Prostate gland (tissue), 2 donors: ENCODE data around the gene RALA. TPM values are rescaled to one million over a fixed set of nuclear protein-coding genes. Genes with fewer than 3 reads are reported as not detected.
"Not testable (repeated sequence)": the region's sequence is repeated elsewhere in the genome, so short reads cannot be mapped to it uniquely, and the experiment has no call there.

ENCODE experiments used
- DNase-seq: peaks from one replicate; pipeline ENCODE4 v3.0.0-alpha.2; 2019; ENCODE audit warnings: low spot score
- H3K27ac ChIP-seq, 2 donors: fragments of 200-600 bp; sonication (generic); 2 replicates each; pipeline ENCODE4 v1.5.1; 2017 to 2019
- H3K27me3 ChIP-seq: fragments of 200-600 bp; sonication (generic); replicated peaks from 2 replicates; pipeline ENCODE4 v1.5.1; 2019; ENCODE audit not compliant: insufficient read depth
- H3K36me3 ChIP-seq, 2 donors: fragments of 200-600 bp; sonication (generic); 1 replicate in 1 of 2; 2 replicates in 1 of 2; pipeline versions ENCODE4 v1.5.1 to v1.8.1; 2017 to 2019
- H3K4me1 ChIP-seq: fragments of 200-600 bp; sonication (generic); replicated peaks from 2 replicates; pipeline ENCODE4 v1.5.1; 2019
- H3K4me3 ChIP-seq, 2 donors: fragments of 200-600 bp; sonication (generic); 2 replicates each; pipeline ENCODE4 v1.5.1; 2017 to 2019
- H3K9me3 ChIP-seq: fragments of 200-600 bp; sonication (generic); 2 replicates; pipeline ENCODE4 v1.5.1; 2017
- CTCF ChIP-seq, 4 experiments: fragments of 200-600 bp in 2 of 4; fragments of 450-650 bp in 2 of 4; sonication (generic) in 2 of 4; IDR thresholded peaks; 1 replicate in 3 of 4; 2 replicates in 1 of 4; pipeline ENCODE4 v1.5.1; 2016 to 2019; ENCODE audit warnings: antibody characterized with exemption in 4 of 4, mild to moderate bottlenecking in 2 of 4, moderate library complexity in 2 of 4
- POLR2A ChIP-seq: fragments of 450-650 bp; IDR thresholded peaks from one replicate; pipeline ENCODE4 v1.6.1; 2016; ENCODE audit warnings: antibody characterized with exemption, mild to moderate bottlenecking
- POLR2AphosphoS5 ChIP-seq: sonication (generic); formaldehyde crosslinking; IDR thresholded peaks from one replicate; pipeline ENCODE4 v1.6.1; 2017; ENCODE audit warnings: antibody characterized with exemption
- WGBS: methylation state at CpG from one replicate; pipeline ENCODE4 v1.1.5; 2018; 5-methylcytosine and 5-hydroxymethylcytosine counted together
- intact Hi-C: fragments of 100-400 bp; cut with DNase I; formaldehyde crosslinking; loops from one replicate; pipeline ENCODE4 v1.14.2; 2022
- total RNA-seq, 2 donors: library from RNA; depleted of rRNA; stranded (reverse); fragments of >200 nt; gene quantifications; one replicate each; pipeline ENCODE4 v1.1.0, GENCODE V29; 2016

The RALA gene
- total RNA-seq, 2 donors from 2014 or later, result 11.9 to 14.7 TPM

DNA sequence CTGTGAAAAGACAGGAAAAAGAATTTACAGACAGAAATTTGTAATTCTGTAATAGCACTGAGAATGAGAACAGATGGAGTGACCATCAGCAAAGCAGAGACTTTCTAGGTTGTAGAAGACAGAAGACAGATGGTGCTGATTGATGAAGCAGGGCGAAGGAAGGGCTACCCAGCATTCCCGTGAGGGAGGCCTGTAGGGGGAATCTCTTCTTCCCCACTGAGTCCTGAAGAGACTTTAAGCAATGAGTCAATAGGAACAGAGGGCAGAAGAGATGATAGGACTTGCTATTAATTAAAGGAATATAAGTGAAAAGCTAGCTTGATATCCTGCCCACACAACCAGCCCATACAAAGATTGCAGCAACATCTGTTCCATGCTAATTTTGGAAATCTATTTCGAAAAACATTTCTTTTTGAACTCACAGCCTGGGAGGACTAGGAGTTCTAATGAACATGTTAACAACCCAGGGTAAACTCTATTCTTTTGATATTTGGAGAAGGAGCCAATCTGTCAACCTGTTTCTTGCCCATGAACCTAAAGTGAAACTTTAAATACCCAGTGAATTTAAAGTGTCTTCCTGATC, 44.1 kb downstream of the RALA start:
- DNase-seq, result no peak
- Histone ChIP-seq H3K4me1 (no peaks in the 10 kb centered on the region), H3K27ac (no peak overlapping the region), H3K27me3 (no peaks in the 10 kb centered on the region), H3K9me3 (no peaks in the 10 kb centered on the region), H3K4me3 (no peak overlapping the region), H3K36me3 (no peaks in the 10 kb centered on the region)
- TF ChIP-seq POLR2AphosphoS5, result no peak
- TF ChIP-seq CTCF (IDR thresholded peaks at IDR 0.05), result no peak
- TF ChIP-seq POLR2A, result no peak
- intact Hi-C loops, result no loop called here
- WGBS, result 75% methylated on average over 3 of the region's 3 CpGs

DNA sequence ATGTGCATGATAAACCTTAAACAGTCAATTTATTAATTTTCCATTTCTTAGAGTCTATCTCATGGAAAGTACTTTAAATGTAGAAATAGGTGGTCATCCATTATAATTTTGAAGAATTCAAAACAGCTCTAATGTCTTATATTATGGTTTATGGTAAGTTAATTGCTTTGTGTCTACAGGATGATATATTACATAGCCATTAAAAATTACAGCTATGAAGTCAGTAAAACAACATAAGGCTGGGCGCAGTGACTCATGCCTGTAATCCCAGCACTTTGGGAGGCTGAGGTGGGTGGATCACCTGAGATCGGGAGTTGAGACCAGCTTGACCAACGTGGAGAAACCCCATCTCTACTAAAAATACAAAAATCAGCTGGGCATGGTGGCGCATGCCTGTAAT, 44.9 kb downstream of the RALA start:
- H3K27ac ChIP-seq, DNase-seq, H3K27me3 ChIP-seq, H3K4me3 ChIP-seq, H3K36me3 ChIP-seq, H3K9me3 ChIP-seq, intact Hi-C loops, H3K4me1 ChIP-seq: not testable (repeated sequence)
- 93% methylated on average over 4 of the region's 4 CpGs for WGBS

- no peak overlapping the region for H3K4me3 ChIP-seq
- no peaks in the 10 kb centered on the region for H3K36me3 ChIP-seq
- intact Hi-C loops, result no loop called here
- H3K27ac ChIP-seq, result no peak overlapping the region
- no peaks in the 10 kb centered on the region for H3K9me3 ChIP-seq
- no peaks in the 10 kb centered on the region for H3K4me1 ChIP-seq
- TF ChIP-seq POLR2A (no peak), POLR2AphosphoS5 (no peak), CTCF (IDR thresholded peaks at IDR 0.05) (no peak)
- DNase-seq, result no peak
- no peaks in the 10 kb centered on the region for H3K27me3 ChIP-seq
- WGBS, result 93% methylated on average over 2 of the region's 2 CpGs
Measured at GRCh38 chr7:39670052-39670451, 46.7 kb downstream of the RALA start.

- Histone ChIP-seq H3K36me3 (no peaks in the 10 kb centered on the region), H3K4me1 (no peaks in the 10 kb centered on the region), H3K27ac (no peak overlapping the region), H3K4me3 (no peak overlapping the region), H3K9me3 (no peaks in the 10 kb centered on the region), H3K27me3 (no peaks in the 10 kb centered on the region)
- no peak for TF ChIP-seq POLR2A
- no peak for TF ChIP-seq POLR2AphosphoS5
- no peak for TF ChIP-seq CTCF (IDR thresholded peaks at IDR 0.05)
- intact Hi-C loops, result no loop called here
- 91% methylated on average over 1 of the region's 1 CpG for WGBS
- DNase-seq, result no peak
Measured at GRCh38 chr7:39670934-39671333, 47.6 kb downstream of the RALA start.

GRCh38 chr7:39672176-39672575, 48.8 kb downstream of the RALA start:
- TF ChIP-seq CTCF (IDR thresholded peaks at IDR 0.05), result no peak
- no peak for TF ChIP-seq POLR2A
- TF ChIP-seq POLR2AphosphoS5, result no peak
- no peak for DNase-seq
- H3K27me3 ChIP-seq, result no peaks in the 10 kb centered on the region
- no peaks in the 10 kb centered on the region for H3K9me3 ChIP-seq
- no peak overlapping the region for H3K4me3 ChIP-seq
- no peaks in the 10 kb centered on the region for H3K36me3 ChIP-seq
- intact Hi-C loops, result no loop called here
- no peak overlapping the region for H3K27ac ChIP-seq
- H3K4me1 ChIP-seq, result no peaks in the 10 kb centered on the region
